Forelimb muscle (tissue), 1 donor: ENCODE measurements around the gene PCAT6. TPM values are rescaled to one million over a fixed set of nuclear protein-coding genes. Genes with fewer than 3 reads are reported as not detected.
"Not testable (repeated sequence)": the region's sequence is repeated elsewhere in the genome, so short reads cannot be mapped to it uniquely, and the experiment has no call there.

Experiments
- DNase-seq: peaks from one replicate; pipeline ENCODE4 v3.0.0-alpha.2; 2013; ENCODE audit warnings: low read depth
- polyA plus RNA-seq: library from polyadenylated mRNA; unstranded; fragments of 120-200 nt; gene quantifications from one replicate; pipeline ENCODE4 v1.2.1, GENCODE V29; 2013; ENCODE audit not compliant: insufficient read length

The PCAT6 gene
- polyA plus RNA-seq, 1 donor = 1.6 TPM

DNA sequence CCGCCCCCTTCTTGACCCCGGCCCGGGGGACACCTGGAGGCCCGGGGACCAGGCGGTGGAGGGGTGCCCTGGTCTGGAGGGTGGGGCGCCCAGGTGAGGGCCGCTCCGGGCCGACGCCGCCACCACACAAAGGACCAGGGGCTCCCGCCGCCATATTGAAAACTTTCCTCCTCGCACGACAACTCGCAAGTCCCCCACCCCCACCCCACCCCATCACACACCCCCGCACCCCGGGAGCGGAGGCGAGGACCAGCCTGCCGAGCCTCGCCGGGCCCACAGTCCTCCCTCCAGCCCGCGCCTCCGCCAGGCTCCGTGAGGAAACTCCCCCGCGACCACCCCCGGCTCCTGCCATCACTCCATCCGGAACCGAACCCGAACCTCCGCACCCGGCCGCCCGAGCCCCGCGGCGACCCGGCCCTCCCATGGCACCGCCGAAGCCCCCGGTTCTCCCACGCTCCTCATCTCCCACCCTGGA lies 3.3 kb upstream of the PCAT6 start:
- no peak for DNase-seq

DNA sequence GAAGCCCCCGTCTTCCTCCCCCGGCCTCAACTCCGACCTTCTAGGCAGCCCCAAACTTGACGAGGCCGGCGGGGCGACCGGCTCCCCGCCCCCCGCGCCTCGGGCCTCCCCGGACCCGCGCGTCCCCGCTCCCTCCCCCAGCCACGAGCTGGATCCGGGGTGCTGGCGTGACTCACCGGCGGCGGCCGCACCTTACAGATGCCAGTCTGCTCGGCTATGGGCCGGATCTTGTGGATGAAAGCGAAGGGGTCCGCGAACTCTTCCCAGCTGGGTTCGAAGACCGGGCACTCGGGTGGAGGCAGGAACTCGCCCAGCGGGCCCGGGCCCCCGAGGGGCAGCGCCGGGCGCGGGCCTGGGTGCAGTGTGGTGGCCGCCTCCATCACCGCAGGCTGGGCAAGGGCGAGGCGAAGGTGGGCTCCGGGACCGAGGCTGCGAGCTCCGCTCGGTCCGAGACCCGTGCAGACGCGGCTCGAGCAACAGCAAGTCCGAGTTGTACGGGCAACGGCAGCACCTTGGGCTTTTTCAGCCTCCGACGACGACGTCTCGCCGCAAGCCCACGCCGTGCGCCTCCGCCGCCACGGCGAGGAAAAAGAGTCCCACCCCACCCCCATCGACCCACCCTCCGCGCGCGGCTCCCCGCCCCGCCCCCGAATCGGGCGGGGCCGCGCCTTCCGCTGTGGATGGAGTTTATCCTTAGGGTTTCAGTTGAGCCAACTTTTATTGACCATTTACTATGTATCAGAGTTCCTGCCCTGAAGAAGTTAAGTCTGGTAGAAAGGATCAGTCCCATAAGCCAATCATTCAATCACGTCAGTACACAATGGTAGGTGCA lies 2.6 kb upstream of the PCAT6 start, which contains the start of gene KDM5B:
Gene KDM5B (minus strand): TSS at position 496 of the 832 bp plus-strand sequence. CDS start 116 bp downstream, at position 380.
- DNase-seq = peak; percentile 60

- DNase-seq = no peak
These were observed 1.1 kb upstream of the PCAT6 start for GRCh38 chr1:202809597-202810159.

DNA sequence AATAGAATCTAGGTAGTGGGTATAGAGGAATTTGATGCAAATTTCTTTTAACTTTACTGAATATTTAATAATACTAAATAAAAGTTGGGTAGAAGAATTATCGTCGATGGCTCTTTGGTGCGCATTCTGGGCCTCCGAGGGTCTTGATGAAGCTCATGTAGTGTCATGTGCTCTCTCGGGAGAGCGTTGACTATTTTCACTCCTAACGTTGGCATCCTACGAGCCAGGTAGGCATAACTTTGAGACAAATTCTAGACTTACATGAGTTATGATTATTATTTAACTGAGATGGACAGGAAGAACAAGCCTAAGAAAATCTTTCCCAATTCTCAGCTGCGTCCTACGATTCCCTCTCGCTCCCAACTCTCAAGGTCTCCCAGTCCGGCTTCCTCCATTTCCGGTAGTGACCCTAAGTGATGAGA lies 550 bp upstream of the PCAT6 start:
- DNase-seq = no peak

DNA sequence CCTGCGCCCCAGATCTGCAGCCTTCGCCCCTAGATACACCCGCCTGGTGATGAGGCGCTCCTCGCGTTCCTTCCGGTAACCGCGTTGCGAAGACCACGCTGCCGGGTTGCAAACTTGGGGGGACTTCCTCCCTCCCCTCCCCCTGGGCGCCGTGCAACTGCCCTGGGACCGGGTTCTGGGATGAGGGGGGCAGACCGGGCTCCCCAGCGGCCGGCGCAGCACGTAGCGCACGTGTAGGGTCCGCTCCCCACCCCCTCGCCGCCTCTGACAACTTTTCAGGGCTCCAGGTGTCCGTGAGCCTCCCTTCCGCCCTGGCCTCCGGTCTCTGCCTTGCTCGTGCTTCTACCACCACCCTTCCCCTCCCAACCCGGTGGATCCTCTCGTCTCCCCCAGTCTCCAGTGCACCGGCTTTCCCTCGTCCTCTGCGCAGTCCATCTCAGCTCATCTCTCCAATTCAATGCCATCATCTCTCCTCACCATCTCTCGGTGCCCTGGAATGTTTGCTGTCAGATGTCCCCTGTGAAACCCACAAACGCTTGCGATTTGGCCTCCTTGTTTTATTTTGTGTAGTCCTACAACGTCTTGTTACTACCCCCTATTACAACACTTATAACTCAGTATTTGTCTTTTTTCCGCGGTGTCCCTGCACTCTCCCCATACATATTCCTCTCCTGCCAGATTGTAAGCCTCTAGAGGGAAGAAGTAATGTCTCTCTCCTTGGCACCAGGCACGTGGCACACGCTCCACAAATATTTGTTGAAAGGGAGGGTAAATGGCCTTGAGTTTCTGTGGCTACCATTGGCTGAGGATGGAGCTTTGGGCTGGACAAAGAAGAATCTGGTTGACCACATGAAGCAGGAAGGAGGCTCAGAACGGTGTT lies 782 bp downstream of the PCAT6 start:
- no peak for DNase-seq

GRCh38 chr1:202812176-202813026 lies 1.6 kb downstream of the PCAT6 start:
- no peak for DNase-seq

- DNase-seq = no peak
These were observed 4.4 kb downstream of the PCAT6 start for GRCh38 chr1:202815120-202815519.

DNA sequence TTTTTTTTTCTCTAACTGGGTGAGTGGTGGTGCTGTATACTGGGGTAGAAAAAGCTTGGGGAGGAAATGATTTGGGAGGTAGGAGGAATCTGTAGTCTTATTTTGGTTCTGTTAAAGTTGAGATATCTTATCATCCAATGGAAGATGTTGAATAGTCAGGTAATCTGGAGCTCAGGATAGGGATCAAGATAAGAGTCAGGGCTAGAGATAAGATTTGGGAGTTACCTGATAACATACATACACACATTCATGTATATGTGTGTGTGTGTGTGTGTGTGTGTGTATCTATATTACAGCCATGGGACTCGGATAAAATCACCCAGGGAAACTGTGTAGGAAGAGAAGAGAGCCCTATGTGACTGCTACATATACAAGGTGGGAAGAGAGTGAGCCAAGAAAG lies 8.1 kb downstream of the PCAT6 start:
- DNase-seq = no peak

DNA sequence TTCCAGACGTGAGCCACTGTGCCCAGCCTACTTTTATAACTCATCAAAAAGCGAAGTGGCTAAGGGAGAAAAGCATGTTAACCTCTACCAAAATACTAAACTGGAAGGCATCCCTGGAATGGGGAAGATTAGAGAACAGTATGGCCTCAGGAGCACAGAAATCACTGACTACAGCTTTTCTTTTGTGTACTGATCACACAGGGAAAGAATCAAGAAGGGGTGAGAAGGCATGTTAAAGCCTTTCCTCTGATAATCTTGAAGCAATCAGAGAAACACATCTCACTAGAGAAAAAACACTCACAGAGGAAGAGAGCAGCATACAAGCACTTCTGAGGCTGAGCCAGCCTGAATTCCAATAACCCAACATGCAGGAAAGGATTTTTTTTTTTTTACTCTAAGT lies 10.7 kb downstream of the PCAT6 start:
- no peak for DNase-seq

- no peak for DNase-seq
These were observed 15.0 kb downstream of the PCAT6 start for GRCh38 chr1:202825748-202826147.

DNA sequence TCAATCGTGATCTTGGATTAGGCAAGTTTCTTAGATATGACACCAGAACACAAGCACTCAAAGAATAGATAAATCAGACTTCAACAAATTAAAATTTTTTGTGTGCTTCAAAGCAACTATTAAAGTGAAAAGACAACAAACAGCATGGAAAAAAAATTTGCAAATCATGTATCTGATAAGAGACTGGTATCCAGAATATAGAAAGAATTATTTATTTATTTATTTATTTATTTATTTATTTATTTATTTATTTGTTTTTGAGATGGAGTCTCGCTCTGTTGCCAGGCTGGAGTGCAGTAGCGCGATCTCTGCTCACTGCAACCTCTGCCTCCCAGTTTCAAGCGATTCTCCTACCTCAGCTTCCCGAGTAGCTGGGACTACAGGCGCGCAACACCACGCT lies 18.5 kb downstream of the PCAT6 start:
- not testable (repeated sequence) for DNase-seq

DNA sequence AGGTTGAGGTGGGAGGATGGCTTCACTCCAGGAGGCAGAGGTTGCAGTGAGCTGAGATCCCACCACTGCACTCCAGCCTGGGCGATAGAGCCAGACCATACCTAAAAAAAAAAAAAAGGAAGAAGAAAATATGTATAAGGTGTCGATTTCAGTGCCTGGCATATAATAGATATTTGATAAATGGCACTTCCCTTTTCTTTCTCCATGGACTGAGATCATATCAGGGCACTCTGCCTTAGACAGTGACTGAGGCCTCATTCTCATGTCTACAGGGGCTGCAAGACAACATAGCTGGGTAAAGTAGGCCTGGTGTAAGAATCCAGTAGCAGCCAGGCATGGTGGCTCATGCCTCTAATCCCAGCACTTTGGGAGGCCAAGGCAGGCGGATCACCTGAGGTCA lies 21.2 kb downstream of the PCAT6 start:
- DNase-seq = no peak

GRCh38 chr1:202834771-202835547 lies 24.2 kb downstream of the PCAT6 start:
- DNase-seq = no peak

- no peak for DNase-seq
These were observed 24.9 kb downstream of the PCAT6 start for GRCh38 chr1:202835548-202836072.

DNA sequence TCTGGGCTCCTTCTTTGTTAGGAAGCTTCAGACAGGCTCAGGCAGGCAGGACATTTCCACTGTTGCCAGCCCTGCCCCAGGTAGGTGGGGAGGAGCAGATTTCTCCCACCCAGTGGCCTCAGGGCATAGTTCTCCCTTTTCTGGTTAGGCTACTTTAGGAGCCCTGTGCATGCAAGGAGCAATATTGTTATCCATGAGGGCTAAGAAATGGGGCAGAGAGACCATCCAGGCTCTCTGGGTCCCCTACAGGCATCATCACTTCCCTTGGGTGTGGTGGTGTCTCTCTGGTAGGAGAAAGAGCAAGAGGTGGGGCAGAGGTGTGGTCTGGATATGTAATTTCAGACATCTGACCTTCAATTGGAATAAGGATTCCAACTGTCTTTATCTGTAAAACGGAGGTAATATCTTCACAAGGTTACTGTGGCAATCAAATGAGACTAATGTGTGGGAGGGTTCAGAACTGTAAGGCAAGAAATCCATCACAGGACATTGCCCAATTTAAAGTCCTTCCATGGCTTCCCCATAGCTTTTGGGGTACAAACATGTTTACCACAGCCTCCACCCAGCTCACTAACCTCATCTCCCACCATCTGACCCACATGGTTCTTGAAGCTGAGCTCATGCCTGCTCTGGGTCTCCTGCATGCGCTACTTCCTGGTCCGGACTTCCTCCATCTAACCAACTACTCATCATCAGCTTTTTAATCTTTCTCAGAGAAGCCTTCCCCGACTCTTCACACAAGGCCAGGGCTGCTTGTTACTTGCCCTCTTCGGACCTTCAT lies 26.1 kb downstream of the PCAT6 start:
- DNase-seq = no peak

DNA sequence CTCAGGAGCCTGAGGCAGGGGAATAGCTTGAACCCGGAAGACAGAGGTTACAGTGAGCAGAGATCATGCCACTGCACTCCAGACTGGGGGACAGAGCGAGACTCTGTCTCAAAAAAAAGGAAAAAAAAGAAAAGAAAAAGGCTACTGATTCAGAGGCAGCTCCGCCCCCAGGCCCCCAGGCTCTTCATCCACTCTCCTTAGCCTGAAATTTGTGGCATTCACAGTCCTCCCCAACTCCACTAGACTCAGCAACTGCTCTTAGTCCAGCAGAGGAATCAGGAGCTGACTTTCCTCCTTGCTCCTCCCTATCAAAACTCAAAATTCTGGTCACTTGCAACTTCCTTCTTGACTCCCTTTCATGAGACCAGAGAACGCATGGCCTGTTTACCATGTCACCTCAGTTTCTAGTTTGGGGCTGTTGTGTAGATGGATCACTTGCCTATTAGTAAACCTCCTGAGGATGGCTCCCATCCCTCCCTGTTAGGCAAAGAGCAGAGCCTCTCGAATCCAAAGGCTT lies 27.1 kb downstream of the PCAT6 start:
- no peak for DNase-seq

- DNase-seq = no peak
These were observed 32.3 kb downstream of the PCAT6 start for GRCh38 chr1:202843081-202843480.

DNA sequence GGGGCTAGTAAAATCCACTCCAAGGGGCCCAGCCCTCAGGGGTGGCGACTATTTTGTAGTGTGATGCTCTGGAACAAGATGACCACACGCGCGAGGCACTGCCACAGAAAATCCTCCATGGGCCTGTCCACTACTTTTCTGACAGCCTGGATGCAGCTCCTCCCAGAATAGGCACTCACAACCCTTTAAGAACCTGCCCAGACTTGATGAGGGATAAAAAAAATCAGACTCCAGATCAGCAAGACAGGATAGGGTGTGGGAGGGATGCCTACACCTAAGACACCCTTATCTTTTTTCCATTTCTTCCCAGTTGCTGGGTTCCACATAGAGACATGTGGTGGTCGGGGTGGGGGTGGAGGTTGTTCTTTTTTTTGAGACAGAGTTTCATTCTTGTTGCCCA lies 33.5 kb downstream of the PCAT6 start:
- DNase-seq = no peak

- DNase-seq = no peak
These were observed 34.2 kb downstream of the PCAT6 start for GRCh38 chr1:202844935-202845334.
